Raji (cell line): ENCODE measurements around the gene PHF21A.

Experiments used
- POLR2A ChIP-seq: IDR thresholded peaks from 2 replicates; pipeline ENCODE4 v1.6.1; 2011; ENCODE audit warnings: low read depth, low read length, control low read depth; ENCODE audit not compliant: insufficient read depth

PHF21A gene

DNA sequence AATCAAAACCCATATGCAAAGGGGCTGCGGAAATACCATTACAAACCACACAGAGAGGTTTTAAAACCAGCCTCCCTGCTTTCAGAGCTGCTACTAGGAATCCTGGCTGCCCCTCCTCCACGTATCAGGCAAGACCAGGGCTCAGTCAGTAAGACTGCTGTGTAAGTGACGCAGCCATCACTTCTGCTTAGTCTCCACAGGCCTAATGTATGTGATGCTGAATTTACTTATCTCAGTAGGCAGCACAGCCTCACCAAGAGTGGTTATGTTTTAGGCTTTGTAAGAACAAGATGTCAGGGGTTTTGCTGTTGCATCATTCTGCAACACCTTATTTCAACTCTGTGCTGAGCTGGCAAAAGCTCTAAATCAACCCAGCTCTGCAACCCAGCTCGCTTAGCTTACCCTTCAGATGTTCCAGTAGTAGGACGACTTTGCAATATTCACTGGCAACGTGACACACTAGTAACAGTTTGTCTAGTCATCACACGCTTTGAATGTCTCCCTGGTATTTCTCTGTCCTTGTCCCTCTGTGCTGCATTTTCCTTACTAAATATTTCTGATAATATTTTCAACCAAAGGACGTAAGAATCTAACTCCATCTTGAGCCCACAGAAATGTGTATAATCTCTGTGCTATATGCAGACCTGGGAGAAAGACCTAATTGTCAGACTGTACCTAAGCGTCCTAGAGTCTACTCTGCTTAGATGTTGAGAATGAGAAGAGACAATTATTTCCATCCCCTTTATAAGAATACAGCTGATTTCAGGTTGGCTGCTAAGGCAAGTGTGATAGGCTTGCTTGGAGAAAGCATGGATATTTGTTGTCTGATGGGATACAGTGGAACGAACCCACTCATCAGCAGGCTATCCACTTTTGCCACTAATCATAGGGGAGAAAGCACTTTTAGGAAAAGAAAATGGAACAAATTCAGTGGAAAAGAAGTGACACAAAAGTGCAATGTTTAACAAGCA lies 126.6 kb downstream of the PHF21A start:
- no peak for TF ChIP-seq POLR2A

DNA sequence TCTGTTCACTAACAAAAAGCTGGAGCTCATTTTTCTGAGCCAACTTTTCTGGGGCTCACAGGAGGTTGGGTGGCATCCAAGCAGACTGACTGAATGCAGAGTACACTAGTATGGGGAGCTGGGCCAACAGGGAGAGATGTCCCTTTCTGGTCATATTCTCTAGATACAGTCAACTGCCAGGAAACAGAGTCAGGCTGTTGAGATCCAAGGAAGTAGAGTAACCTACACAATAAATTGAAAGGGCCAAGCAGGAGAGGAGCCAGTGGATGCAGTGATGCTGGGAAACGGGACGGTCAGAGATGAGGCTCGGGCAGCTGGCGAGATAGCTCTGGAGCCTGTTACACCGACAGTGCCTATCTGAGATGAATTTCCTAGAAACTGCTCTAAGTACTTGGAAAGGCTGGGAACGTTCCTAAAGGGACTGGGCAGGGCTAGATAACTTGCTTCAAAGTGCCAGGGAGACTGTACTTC lies 127.7 kb downstream of the PHF21A start:
- TF ChIP-seq POLR2A, result no peak

DNA sequence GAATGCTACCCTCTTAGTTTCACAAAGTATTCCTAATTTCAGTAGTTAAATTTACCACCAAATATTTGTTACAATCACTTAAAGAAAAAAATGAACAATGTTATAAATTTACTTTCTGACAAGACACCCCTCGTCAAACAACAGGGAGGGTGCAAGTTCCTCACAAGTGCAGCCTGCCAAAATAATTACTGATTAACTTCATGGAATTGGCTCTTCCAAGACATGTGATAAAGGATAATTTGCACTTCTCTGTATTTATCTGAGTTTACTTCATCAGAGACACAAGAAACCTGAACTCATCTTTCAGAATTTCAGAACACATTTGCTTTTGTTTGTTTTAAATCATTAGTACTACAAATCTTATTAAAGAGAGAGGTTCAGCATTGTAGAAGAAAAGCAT lies 132.3 kb downstream of the PHF21A start:
- TF ChIP-seq POLR2A, result no peak

GRCh38 chr11:45985212-45985611 lies 136.0 kb downstream of the PHF21A start:
- TF ChIP-seq POLR2A, result no peak

DNA sequence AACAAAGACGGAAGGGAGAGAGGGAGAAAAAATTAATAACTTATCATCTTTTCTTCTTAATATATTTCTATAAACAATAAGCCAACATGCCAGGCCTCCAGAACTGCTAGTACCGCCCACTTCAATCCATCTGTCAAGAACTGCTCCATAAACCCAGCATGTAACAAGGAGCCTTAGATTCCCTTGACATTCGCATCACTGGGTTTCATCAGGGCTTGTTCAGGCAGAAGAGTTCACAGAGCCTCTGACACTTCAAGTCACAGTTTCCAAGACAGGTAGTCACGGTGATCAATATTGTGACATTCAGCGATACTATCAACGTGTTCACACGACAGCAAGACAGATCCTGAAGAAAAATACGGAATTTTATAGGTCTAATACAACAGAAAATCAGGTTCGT lies 137.1 kb downstream of the PHF21A start:
- no peak for TF ChIP-seq POLR2A

DNA sequence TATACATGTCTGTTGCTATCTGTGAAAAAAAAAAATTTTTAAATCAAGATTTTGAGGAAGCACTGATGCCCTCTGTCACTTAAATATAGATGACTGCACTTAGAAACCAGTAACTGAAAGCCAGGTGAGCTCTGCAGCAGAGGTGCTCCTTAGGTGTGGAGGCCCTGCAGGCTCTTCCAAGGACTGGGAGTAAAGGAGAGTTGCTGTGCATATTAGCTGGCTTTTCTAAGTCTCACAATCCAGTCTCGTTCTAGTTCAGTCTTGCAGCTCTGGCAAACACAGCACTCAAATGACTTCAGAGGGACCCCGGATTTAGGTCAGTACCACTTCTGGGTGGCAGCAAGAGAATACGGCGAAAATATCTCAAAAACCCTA lies 137.8 kb downstream of the PHF21A start:
- TF ChIP-seq POLR2A, result no peak

GRCh38 chr11:45982656-45983470 lies 138.4 kb downstream of the PHF21A start:
- TF ChIP-seq POLR2A, result no peak

- no peak for TF ChIP-seq POLR2A
Observed at GRCh38 chr11:45974806-45975205, 146.4 kb downstream of the PHF21A start.

DNA sequence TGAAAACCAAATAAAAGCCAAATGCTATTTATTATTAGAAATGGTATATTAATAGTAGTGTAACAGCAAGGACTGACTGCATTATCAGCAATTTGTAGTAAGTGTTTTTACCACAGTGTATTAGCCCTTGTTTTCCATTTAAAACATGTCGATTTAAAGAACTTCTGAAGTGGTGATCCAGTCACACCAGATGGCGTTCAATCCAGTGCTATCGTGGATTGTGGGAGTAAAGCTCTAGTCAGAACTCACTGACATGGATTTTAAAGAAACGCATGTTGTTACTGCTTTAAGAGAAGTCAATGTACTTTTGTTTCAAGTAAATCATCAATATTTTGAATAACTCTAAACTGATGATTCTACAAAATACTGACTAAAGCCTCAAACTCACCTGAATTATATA lies 147.7 kb downstream of the PHF21A start:
- TF ChIP-seq POLR2A, result no peak

DNA sequence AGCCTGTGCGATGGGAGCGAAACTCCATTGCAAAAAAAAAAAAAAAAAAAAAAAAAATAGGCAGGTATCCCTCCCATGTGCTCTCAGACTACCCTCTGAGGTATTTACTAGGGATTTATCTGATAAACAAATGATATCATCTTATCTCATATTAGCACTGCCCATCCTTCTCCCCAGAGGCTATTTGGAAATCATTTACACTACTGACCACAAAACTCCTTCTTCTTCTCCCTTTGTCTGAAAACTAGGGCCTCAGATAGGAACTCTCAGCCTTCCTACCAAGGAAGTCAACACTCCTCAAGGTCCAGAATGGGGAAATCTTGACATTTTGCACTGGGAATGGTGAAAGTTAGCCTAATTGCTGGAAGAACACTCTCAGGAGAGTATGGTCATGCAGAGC lies 152.4 kb downstream of the PHF21A start:
- no peak for TF ChIP-seq POLR2A

DNA sequence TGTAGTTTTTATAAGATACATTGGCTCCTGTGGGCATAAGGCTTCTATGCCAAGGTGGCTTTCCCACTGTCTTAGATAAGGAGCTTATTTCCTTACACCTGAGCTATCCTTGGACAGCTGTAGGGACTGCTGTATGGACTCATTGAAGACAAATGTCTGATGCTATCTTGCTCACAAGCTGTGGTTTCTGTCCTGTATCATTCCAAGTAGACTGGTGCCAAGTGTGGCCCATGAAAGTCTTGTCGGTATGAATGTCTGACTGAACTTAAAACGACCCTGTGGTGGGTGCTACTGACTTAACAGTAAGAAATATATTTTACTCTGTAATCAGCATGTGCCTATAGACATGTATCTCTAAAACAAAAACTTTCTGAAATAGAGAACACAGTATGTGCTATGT lies 153.7 kb downstream of the PHF21A start:
- TF ChIP-seq POLR2A, result no peak

- TF ChIP-seq POLR2A, result no peak
Observed at GRCh38 chr11:45964911-45965389, 156.3 kb downstream of the PHF21A start.

DNA sequence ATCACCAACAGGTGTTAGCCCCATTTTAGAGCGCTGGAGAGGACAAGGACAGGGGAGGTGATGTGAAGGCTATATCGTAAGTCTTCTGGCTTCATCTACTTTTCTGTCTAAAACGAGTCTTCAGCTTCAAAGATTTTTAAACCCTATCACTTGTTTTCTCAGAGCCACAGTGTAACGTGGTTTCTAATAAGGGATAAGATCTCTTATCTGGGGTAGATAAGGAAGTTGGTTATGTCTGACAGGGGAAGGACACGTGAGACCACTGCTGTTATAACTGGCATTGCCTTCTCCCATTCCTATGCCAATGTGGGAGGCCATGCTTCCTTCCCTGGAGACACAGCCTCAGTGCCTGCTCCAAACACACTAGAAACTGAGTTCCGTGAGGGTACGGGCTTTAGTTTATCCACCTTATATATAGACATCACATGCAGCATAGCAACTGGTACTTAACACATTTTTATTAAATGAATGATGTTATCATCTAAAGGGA lies 159.5 kb downstream of the PHF21A start:
- no peak for TF ChIP-seq POLR2A

GRCh38 chr11:45960387-45961095 lies 160.7 kb downstream of the PHF21A start:
- no peak for TF ChIP-seq POLR2A

DNA sequence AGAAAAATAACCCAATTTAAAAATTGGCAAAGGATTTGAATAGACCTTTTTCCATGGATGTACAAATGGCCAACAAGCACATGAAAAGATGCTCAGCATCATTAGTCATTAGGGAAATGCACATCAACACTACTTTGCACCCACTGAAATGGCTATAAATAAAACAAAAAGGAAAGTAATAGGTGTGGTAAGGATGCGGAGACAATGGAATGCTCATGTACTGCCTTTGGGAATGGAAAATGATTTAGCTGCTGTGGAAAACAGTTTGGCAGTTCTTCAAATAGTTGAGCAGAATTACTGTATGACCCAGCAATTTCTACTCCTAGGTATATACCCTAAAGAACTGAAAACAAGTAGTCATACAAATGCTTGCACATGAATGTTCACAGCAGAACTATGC lies 161.4 kb downstream of the PHF21A start:
- no peak for TF ChIP-seq POLR2A
